ENCODE results near the gene RANBP1. TPM values are rescaled to one million over a fixed set of nuclear protein-coding genes. Genes with fewer than 3 reads are reported as not detected.

Gene RANBP1
- polyA plus RNA-seq, 1 donor (not counting 4 experiments of a cell fraction or from before 2014, with no cell fraction given): 193 TPM

- Histone ChIP-seq H3K9me3 (ENCODE audit: control insufficient read depth, low read depth, low read length) (no peaks in the 10 kb centered on the region), H3K9ac (ENCODE audit: control insufficient read depth, extremely low read depth, insufficient read depth, low read length) (no peak overlapping the region), H2AFZ (ENCODE audit: control insufficient read depth, low read length) (no peak overlapping the region), H3K36me3 (ENCODE audit: control insufficient read depth in 2 of 2, extremely low read depth in 1 of 2, insufficient read depth in 2 of 2, low read length in 2 of 2) (no peaks in the 10 kb centered on the region), H3K9me1 (ENCODE audit: control insufficient read depth, extremely low read depth, insufficient read depth, low read length) (no peaks in the 10 kb centered on the region), H3K4me2 (ENCODE audit: control insufficient read depth, extremely low read depth, insufficient read depth, low read depth, low read length) (no peak overlapping the region), H4K20me1 (ENCODE audit: control insufficient read depth, extremely low read depth, insufficient read depth, low read length) (no peaks in the 10 kb centered on the region), H3K4me1 (ENCODE audit: control insufficient read depth, extremely low read depth, insufficient read depth, low read length) (no peaks in the 10 kb centered on the region), H3K4me3 (ENCODE audit: control insufficient read depth in 2 of 3, extremely low read depth in 1 of 3, insufficient read depth in 2 of 3, low read depth in 1 of 3, low read length in 3 of 3) (no peak overlapping the region), H3K79me2 (ENCODE audit: control insufficient read depth, insufficient read depth, low read length) (no peaks in the 10 kb centered on the region), H3K27ac (ENCODE audit: control insufficient read depth, insufficient read depth, low read length) (no peak overlapping the region), H3K27me3 (ENCODE audit: control insufficient read depth, extremely low read depth, insufficient read depth, low read length) (peaks cover 6% of the 10 kb centered on the region)
- FAIRE-seq (no peak), DNase-seq (ENCODE audit: low read depth, low spot score) (no peak)
- TF ChIP-seq EZH2 (IDR thresholded peaks at IDR 0.05; ENCODE audit: low read length) (no peak), CTCF (optimal IDR thresholded peaks at IDR 0.05 in 1 of 3, IDR thresholded peaks at IDR 0.05 in 1 of 3, conservative IDR thresholded peaks at IDR 0.05 in 1 of 3; ENCODE audit: extremely low read depth in 1 of 3, insufficient read depth in 2 of 3, low read length in 3 of 3) (no peak)
- dilution Hi-C loops (cut with MboI; ENCODE audit: extremely low pct_ligation_motif_present, low sequenced_read_pairs): no loop called here
These were observed 57.3 kb downstream of the RANBP1 start for GRCh38 chr22:20173246-20173645.

GRCh38 chr22:20173772-20174171, 57.9 kb downstream of the RANBP1 start:
- no peak for FAIRE-seq
- H4K20me1 ChIP-seq (ENCODE audit: control insufficient read depth, extremely low read depth, insufficient read depth, low read length): no peaks in the 10 kb centered on the region
- H2AFZ ChIP-seq (ENCODE audit: control insufficient read depth, low read length): no peak overlapping the region
- no peak overlapping the region for H3K4me3 ChIP-seq (ENCODE audit: control insufficient read depth in 2 of 3, extremely low read depth in 1 of 3, insufficient read depth in 2 of 3, low read depth in 1 of 3, low read length in 3 of 3)
- H3K79me2 ChIP-seq (ENCODE audit: control insufficient read depth, insufficient read depth, low read length): no peaks in the 10 kb centered on the region
- peaks cover 6% of the 10 kb centered on the region for H3K27me3 ChIP-seq (ENCODE audit: control insufficient read depth, extremely low read depth, insufficient read depth, low read length)
- H3K9me3 ChIP-seq (ENCODE audit: control insufficient read depth, low read depth, low read length): no peaks in the 10 kb centered on the region
- no peak for TF ChIP-seq CTCF (optimal IDR thresholded peaks at IDR 0.05 in 1 of 3, IDR thresholded peaks at IDR 0.05 in 1 of 3, conservative IDR thresholded peaks at IDR 0.05 in 1 of 3; ENCODE audit: extremely low read depth in 1 of 3, insufficient read depth in 2 of 3, low read length in 3 of 3)
- TF ChIP-seq EZH2 (IDR thresholded peaks at IDR 0.05; ENCODE audit: low read length): no peak
- dilution Hi-C loops (cut with MboI; ENCODE audit: extremely low pct_ligation_motif_present, low sequenced_read_pairs): no loop called here
- no peak overlapping the region for H3K27ac ChIP-seq (ENCODE audit: control insufficient read depth, insufficient read depth, low read length)
- DNase-seq (ENCODE audit: low read depth, low spot score): no peak
- H3K9ac ChIP-seq (ENCODE audit: control insufficient read depth, extremely low read depth, insufficient read depth, low read length): no peak overlapping the region
- H3K4me1 ChIP-seq (ENCODE audit: control insufficient read depth, extremely low read depth, insufficient read depth, low read length): no peaks in the 10 kb centered on the region
- H3K4me2 ChIP-seq (ENCODE audit: control insufficient read depth, extremely low read depth, insufficient read depth, low read depth, low read length): no peak overlapping the region
- no peaks in the 10 kb centered on the region for H3K9me1 ChIP-seq (ENCODE audit: control insufficient read depth, extremely low read depth, insufficient read depth, low read length)
- H3K36me3 ChIP-seq (ENCODE audit: control insufficient read depth in 2 of 2, extremely low read depth in 1 of 2, insufficient read depth in 2 of 2, low read length in 2 of 2): no peaks in the 10 kb centered on the region

Data from keratinocyte (primary cell).